Fibroblast of skin of back (primary cell): ENCODE data around the gene JADE2.
A peak's percentile ranks its signal among the peaks of the same experiment; 100 is the strongest.
"Not testable (repeated sequence)": the region's sequence is repeated elsewhere in the genome, so short reads cannot be mapped to it uniquely, and the experiment has no call there.

Experiments
- DNase-seq: peaks from one replicate; pipeline ENCODE4 v3.0.0-alpha.2; 2013

Gene JADE2

GRCh38 chr5:134552301-134552700 lies 26.8 kb downstream of the JADE2 start:
- DNase-seq = peak; percentile 97

- not testable (repeated sequence) for DNase-seq
These were observed 27.2 kb downstream of the JADE2 start for GRCh38 chr5:134552716-134553115.

- DNase-seq = no peak
These were observed 28.4 kb downstream of the JADE2 start for GRCh38 chr5:134553821-134554267.

GRCh38 chr5:134554319-134555222 lies 29.1 kb downstream of the JADE2 start:
- DNase-seq = peak; percentile 84

- DNase-seq = no peak
These were observed 29.9 kb downstream of the JADE2 start for GRCh38 chr5:134555223-134555889.

- DNase-seq = peak; percentile 83
These were observed 30.4 kb downstream of the JADE2 start for GRCh38 chr5:134555890-134556311.

GRCh38 chr5:134556588-134556987 lies 31.1 kb downstream of the JADE2 start:
- not testable (repeated sequence) for DNase-seq

GRCh38 chr5:134556994-134557393 lies 31.5 kb downstream of the JADE2 start:
- DNase-seq = no peak

GRCh38 chr5:134559672-134560071 lies 34.2 kb downstream of the JADE2 start:
- no peak for DNase-seq

GRCh38 chr5:134560698-134561097 lies 35.2 kb downstream of the JADE2 start:
- no peak for DNase-seq

GRCh38 chr5:134561871-134562296 lies 36.4 kb downstream of the JADE2 start:
- DNase-seq = peak; percentile 38

GRCh38 chr5:134563221-134563620 lies 37.8 kb downstream of the JADE2 start:
- no peak for DNase-seq

GRCh38 chr5:134563962-134564361 lies 38.5 kb downstream of the JADE2 start:
- no peak for DNase-seq

GRCh38 chr5:134564396-134564795 lies 38.9 kb downstream of the JADE2 start:
- DNase-seq = no peak

- DNase-seq = no peak
These were observed 40.6 kb downstream of the JADE2 start for GRCh38 chr5:134565791-134566740.

- no peak for DNase-seq
These were observed 41.3 kb downstream of the JADE2 start for GRCh38 chr5:134566741-134567221.

- DNase-seq = no peak
These were observed 42.3 kb downstream of the JADE2 start for GRCh38 chr5:134567641-134568336.

GRCh38 chr5:134568337-134568700 lies 42.8 kb downstream of the JADE2 start:
- no peak for DNase-seq

- no peak for DNase-seq
These were observed 43.6 kb downstream of the JADE2 start for GRCh38 chr5:134568761-134569695.

- DNase-seq = no peak
These were observed 44.4 kb downstream of the JADE2 start for GRCh38 chr5:134569758-134570364.
